MCF 10A (cell line): ENCODE data around the gene CDK15. TPM values are rescaled to one million over a fixed set of nuclear protein-coding genes. Genes with fewer than 3 reads are reported as not detected.

ENCODE experiments used
- BruUV-seq: library from RNA; stranded (reverse); fragments of 400-500 nt; replicated peaks from 2 replicates; lab custom pipeline; 2021; lab: Mats Ljungman, UMichigan
- CTCF ChIA-PET: fragments of 300-600 bp; sonication (Branson Sonifier 250); formaldehyde crosslinking; extraction: SDS; loops from one replicate; lab custom pipeline; 2021; ENCODE audit warnings: antibody characterized with exemption, inconsistent platforms; lab: Yijun Ruan, JAX
- POLR2A ChIA-PET: fragments of 300-600, 350-650 bp; sonication (Branson Sonifier 250); formaldehyde crosslinking; extraction: SDS; loops from one replicate; lab custom pipeline; 2020; ENCODE audit warnings: antibody characterized with exemption, inconsistent platforms; lab: Yijun Ruan, JAX
- DNase-seq: peaks from one replicate; pipeline ENCODE4 v3.0.0-alpha.2; 2018; ENCODE audit not compliant: unreplicated experiment
- H3K27ac Mint-ChIP-seq: one replicate; pipeline ENCODE4 v1.8.0; 2022; ENCODE audit warnings: mild to moderate bottlenecking, low read depth, mixed read lengths; ENCODE audit not compliant: unreplicated experiment
- H3K27me3 Mint-ChIP-seq: one replicate; pipeline ENCODE4 v1.8.0; 2022; ENCODE audit warnings: mixed read lengths; ENCODE audit not compliant: insufficient read depth, unreplicated experiment
- H3K36me3 Mint-ChIP-seq: one replicate; pipeline ENCODE4 v1.8.0; 2022; ENCODE audit warnings: mild to moderate bottlenecking, moderate library complexity, mixed read lengths; ENCODE audit not compliant: insufficient read depth, unreplicated experiment
- H3K4me1 Mint-ChIP-seq: one replicate; pipeline ENCODE4 v1.8.0; 2022; ENCODE audit warnings: mixed read lengths; ENCODE audit not compliant: insufficient read depth, unreplicated experiment
- H3K4me3 Mint-ChIP-seq: one replicate; pipeline ENCODE4 v1.8.0; 2022; ENCODE audit warnings: mild to moderate bottlenecking, moderate library complexity, mixed read lengths; ENCODE audit not compliant: unreplicated experiment
- H3K9me3 Mint-ChIP-seq: one replicate; pipeline ENCODE4 v1.8.0; 2022; ENCODE audit warnings: mixed read lengths; ENCODE audit not compliant: unreplicated experiment
- intact Hi-C: fragments of 100-400 bp; cut with micrococcal nuclease; formaldehyde crosslinking; loops from 2 replicates; pipeline ENCODE4 v1.14.1; 2022
- total RNA-seq: library from RNA; stranded (reverse); gene quantifications from 2 replicates; pipeline ENCODE4 v1.2.3, GENCODE V29; 2022
- TF ChIP-seq, protein P1 (sequence below): fragments of 200-600 bp; IDR thresholded peaks from one replicate; pipeline ENCODE4 v1.8.0; 2022; ENCODE audit warnings: antibody characterized with exemption, mild to moderate bottlenecking; ENCODE audit not compliant: unreplicated experiment

CDK15 gene
- total RNA-seq, 1 experiment from 2014 or later = not detected

GRCh38 chr2:201924453-201924852 is 118.1 kb downstream of the CDK15 start:
- BruUV-seq = no TSS peak
- Mint-ChIP-seq H3K4me3 (no peak overlapping the region), H3K36me3 (no peaks in the 10 kb centered on the region), H3K9me3 (no peaks in the 10 kb centered on the region), H3K27ac (no peak overlapping the region), H3K4me1 (no peaks in the 10 kb centered on the region), H3K27me3 (peaks cover 9% of the 10 kb centered on the region)
- intact Hi-C loops = no loop called here
- TF ChIP-seq, protein P1, sequence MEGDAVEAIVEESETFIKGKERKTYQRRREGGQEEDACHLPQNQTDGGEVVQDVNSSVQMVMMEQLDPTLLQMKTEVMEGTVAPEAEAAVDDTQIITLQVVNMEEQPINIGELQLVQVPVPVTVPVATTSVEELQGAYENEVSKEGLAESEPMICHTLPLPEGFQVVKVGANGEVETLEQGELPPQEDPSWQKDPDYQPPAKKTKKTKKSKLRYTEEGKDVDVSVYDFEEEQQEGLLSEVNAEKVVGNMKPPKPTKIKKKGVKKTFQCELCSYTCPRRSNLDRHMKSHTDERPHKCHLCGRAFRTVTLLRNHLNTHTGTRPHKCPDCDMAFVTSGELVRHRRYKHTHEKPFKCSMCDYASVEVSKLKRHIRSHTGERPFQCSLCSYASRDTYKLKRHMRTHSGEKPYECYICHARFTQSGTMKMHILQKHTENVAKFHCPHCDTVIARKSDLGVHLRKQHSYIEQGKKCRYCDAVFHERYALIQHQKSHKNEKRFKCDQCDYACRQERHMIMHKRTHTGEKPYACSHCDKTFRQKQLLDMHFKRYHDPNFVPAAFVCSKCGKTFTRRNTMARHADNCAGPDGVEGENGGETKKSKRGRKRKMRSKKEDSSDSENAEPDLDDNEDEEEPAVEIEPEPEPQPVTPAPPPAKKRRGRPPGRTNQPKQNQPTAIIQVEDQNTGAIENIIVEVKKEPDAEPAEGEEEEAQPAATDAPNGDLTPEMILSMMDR = no peak
- no peak for DNase-seq
- POLR2A ChIA-PET = no interaction called here
- CTCF ChIA-PET = no interaction called here

- POLR2A ChIA-PET = no interaction called here
- Mint-ChIP-seq H3K27me3 (peaks cover 9% of the 10 kb centered on the region), H3K27ac (no peak overlapping the region), H3K4me3 (no peak overlapping the region), H3K9me3 (no peaks in the 10 kb centered on the region), H3K36me3 (no peaks in the 10 kb centered on the region), H3K4me1 (no peaks in the 10 kb centered on the region)
- no TSS peak for BruUV-seq
- TF ChIP-seq, protein P1 = no peak
- CTCF ChIA-PET = no interaction called here
- DNase-seq = no peak
- intact Hi-C loops = no loop called here
Observed at GRCh38 chr2:201925056-201925455, 118.7 kb downstream of the CDK15 start.

GRCh38 chr2:201926067-201926466 is 119.7 kb downstream of the CDK15 start:
- no peaks in the 10 kb centered on the region for H3K4me1 Mint-ChIP-seq
- CTCF ChIA-PET = interaction anchor here (0.6 kb wide), 1 partner anchor 175 kb away, joined by 5 read pairs; no protein-coding TSS in a partner anchor
- DNase-seq = no peak

DNA sequence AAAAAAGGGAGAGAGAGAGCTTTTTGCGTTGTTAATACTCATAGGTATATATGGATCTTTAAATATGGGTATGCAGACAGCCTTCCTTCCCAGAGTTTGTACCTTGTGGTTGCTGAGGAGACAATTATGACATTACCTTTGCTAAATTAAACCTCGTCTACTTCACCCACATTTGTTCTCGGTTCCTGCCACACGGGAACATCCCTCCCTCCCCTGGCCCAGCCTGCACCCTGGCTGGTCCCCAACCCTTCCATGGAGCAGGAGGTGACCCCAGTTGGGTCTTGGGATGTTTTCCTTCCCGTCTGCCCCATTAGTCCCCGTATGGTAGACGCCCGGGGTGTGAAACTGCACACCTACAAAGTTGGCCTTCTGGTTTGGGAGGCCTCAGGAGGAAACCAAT is 122.0 kb downstream of the CDK15 start:
- intact Hi-C loops = no loop called here
- no TSS peak for BruUV-seq
- H3K9me3 Mint-ChIP-seq = no peaks in the 10 kb centered on the region
- no peaks in the 10 kb centered on the region for H3K36me3 Mint-ChIP-seq
- no peak overlapping the region for H3K27ac Mint-ChIP-seq
- no peak overlapping the region for H3K4me3 Mint-ChIP-seq
- TF ChIP-seq, protein P1 = no peak
- H3K4me1 Mint-ChIP-seq = peaks cover under 1% of the 10 kb centered on the region
- no peak for DNase-seq
- ChIA-PET POLR2A (no interaction called here), CTCF (no interaction called here)
- peaks cover 9% of the 10 kb centered on the region for H3K27me3 Mint-ChIP-seq

More at GRCh38 chr2:201926067-201926466, 119.7 kb downstream of the CDK15 start:
- H3K27ac Mint-ChIP-seq = no peak overlapping the region
- peaks cover 9% of the 10 kb centered on the region for H3K27me3 Mint-ChIP-seq
- no peak overlapping the region for H3K4me3 Mint-ChIP-seq
- intact Hi-C loops = no loop called here
- no peaks in the 10 kb centered on the region for H3K36me3 Mint-ChIP-seq
- BruUV-seq = no TSS peak
- POLR2A ChIA-PET = no interaction called here
- TF ChIP-seq, protein P1 = no peak
- no peaks in the 10 kb centered on the region for H3K9me3 Mint-ChIP-seq
